SK-N-MC (cell line): ENCODE data around the gene CELA1.

Source experiments
- EZH2 ChIP-seq: fragments of 200-600 bp; sonication (generic); IDR thresholded peaks from one replicate; pipeline ENCODE4 v1.6.1; 2017; ENCODE audit warnings: antibody characterized with exemption
- POLR2AphosphoS5 ChIP-seq: IDR thresholded peaks from 2 replicates; pipeline ENCODE4 v1.6.1; 2012; ENCODE audit warnings: mild to moderate bottlenecking, low read depth, low read length, borderline replicate concordance

- TF ChIP-seq EZH2 (no peak), POLR2AphosphoS5 (no peak)
These were observed 50.8 kb downstream of the CELA1 start for GRCh38 chr12:51295651-51296050.
